CD14-positive monocyte (primary cell): Measurements from ENCODE around the gene PDCD11. TPM values are rescaled to one million over a fixed set of nuclear protein-coding genes. Genes with fewer than 3 reads are reported as not detected.

Experiments used
- DNase-seq, 3 donors: peaks; one replicate each; pipeline ENCODE4 v3.0.0-alpha.2; 2011 to 2022
- H2AFZ ChIP-seq: 2 replicates; pipeline ENCODE4 v1.6.0; 2012; ENCODE audit warnings: mild to moderate bottlenecking, low read depth, low read length, inconsistent platforms; ENCODE audit not compliant: insufficient read depth, poor library complexity, severe bottlenecking
- H3K27ac ChIP-seq, 2 donors: 1 replicate in 1 of 2; 2 replicates in 1 of 2; pipeline ENCODE4 v1.5.1; 2012 to 2013; ENCODE audit warnings: low read length in 2 of 2, control low read depth in 1 of 2, inconsistent platforms in 1 of 2, low read depth in 1 of 2, mild to moderate bottlenecking in 1 of 2
- H3K27me3 ChIP-seq, 2 donors: one replicate each; pipeline versions ENCODE4 v1.6.0 to v1.6.1; 2011 to 2013; ENCODE audit warnings: low read length in 2 of 2; ENCODE audit not compliant: control insufficient read depth in 2 of 2, insufficient read depth in 2 of 2
- H3K36me3 ChIP-seq, 2 donors: replicated peaks in 1 of 2; 1 replicate in 1 of 2; 2 replicates in 1 of 2; pipeline versions ENCODE4 v1.5.1 to v1.6.1; 2012 to 2013; ENCODE audit warnings: low read length in 2 of 2, control low read depth in 1 of 2, inconsistent platforms in 1 of 2, mild to moderate bottlenecking in 1 of 2; ENCODE audit not compliant: insufficient read depth in 2 of 2, control insufficient read depth in 1 of 2
- H3K4me1 ChIP-seq, 2 donors: 1 replicate in 1 of 2; 2 replicates in 1 of 2; pipeline versions ENCODE4 v1.5.1 to v1.6.1; 2012 to 2013; ENCODE audit warnings: low read length in 2 of 2, control low read depth in 1 of 2, inconsistent platforms in 1 of 2, mild to moderate bottlenecking in 1 of 2, moderate library complexity in 1 of 2; ENCODE audit not compliant: insufficient read depth in 2 of 2, control insufficient read depth in 1 of 2
- H3K4me2 ChIP-seq: replicated peaks from 2 replicates; pipeline ENCODE3; 2012; ENCODE audit warnings: low read length, moderate library complexity, mild to moderate bottlenecking; ENCODE audit not compliant: poor library complexity, severe bottlenecking; ENCODE audit errors: extremely low read depth
- H3K4me3 ChIP-seq, 3 experiments: fragments of 200-600 bp in 1 of 3; sonication (generic) in 1 of 3; replicated peaks in 1 of 3; 1 replicate in 2 of 3; 2 replicates in 1 of 3; pipeline ENCODE4 v1.5.1; 2011 to 2013; ENCODE audit warnings: low read length in 3 of 3, mild to moderate bottlenecking in 3 of 3, control low read depth in 2 of 3, low read depth in 2 of 3, inconsistent platforms in 1 of 3, moderate library complexity in 1 of 3
- H3K79me2 ChIP-seq: 2 replicates; pipeline ENCODE4 v1.6.0; 2012; ENCODE audit warnings: mild to moderate bottlenecking, control low read depth, inconsistent platforms, low read length, moderate library complexity; ENCODE audit not compliant: insufficient read depth
- H3K9ac ChIP-seq: 2 replicates; pipeline ENCODE4 v1.6.0; 2017; ENCODE audit warnings: low read length, mild to moderate bottlenecking; ENCODE audit not compliant: insufficient read depth, poor library complexity, severe bottlenecking
- H3K9me3 ChIP-seq, 2 donors: replicated peaks in 1 of 2; 1 replicate in 1 of 2; 2 replicates in 1 of 2; pipeline versions ENCODE4 v1.5.1 to v1.6.1; 2012 to 2013; ENCODE audit warnings: low read length in 2 of 2, control low read depth in 1 of 2; ENCODE audit not compliant: control insufficient read depth in 1 of 2, insufficient read depth in 1 of 2
- H4K20me1 ChIP-seq: 2 replicates; pipeline ENCODE4 v1.6.0; 2012; ENCODE audit warnings: mild to moderate bottlenecking, low read length, control low read depth, moderate library complexity; ENCODE audit not compliant: insufficient read depth
- H3K27ac Mint-ChIP-seq, 7 donors: one replicate each; pipeline ENCODE4 v1.8.0; 2020; ENCODE audit warnings: mild to moderate bottlenecking in 7 of 7, mixed read lengths in 7 of 7, moderate library complexity in 6 of 7, inconsistent platforms in 2 of 7
- H3K27me3 Mint-ChIP-seq, 3 donors: one replicate each; pipeline ENCODE4 v1.8.0; 2021 to 2022; ENCODE audit warnings: low read depth in 3 of 3, mild to moderate bottlenecking in 3 of 3, mixed read lengths in 3 of 3, moderate library complexity in 3 of 3, inconsistent platforms in 1 of 3
- H3K36me3 Mint-ChIP-seq, 2 donors: one replicate each; pipeline ENCODE4 v1.8.0; 2020; ENCODE audit warnings: mixed read lengths in 2 of 2, inconsistent platforms in 1 of 2, mild to moderate bottlenecking in 1 of 2
- H3K4me1 Mint-ChIP-seq: one replicate; pipeline ENCODE4 v1.8.0; 2020; ENCODE audit warnings: mild to moderate bottlenecking, mixed read lengths
- H3K4me3 Mint-ChIP-seq, 2 donors: one replicate each; pipeline ENCODE4 v1.8.0; 2020; ENCODE audit warnings: mild to moderate bottlenecking in 2 of 2, mixed read lengths in 2 of 2, moderate library complexity in 1 of 2
- H3K9me3 Mint-ChIP-seq, 7 donors: one replicate each; pipeline ENCODE4 v1.8.0; 2020 to 2022; ENCODE audit warnings: mixed read lengths in 7 of 7, mild to moderate bottlenecking in 6 of 7, moderate library complexity in 6 of 7, inconsistent platforms in 2 of 7
- WGBS: methylation state at CpG from one replicate; pipeline ENCODE4 v1.1.5; 2013; ENCODE audit warnings: missing lambda C conversion rate; ENCODE audit not compliant: insufficient coverage; 5-methylcytosine and 5-hydroxymethylcytosine counted together
- intact Hi-C, 2 donors: fragments of 100-400 bp; cut with micrococcal nuclease; formaldehyde crosslinking; loops; one replicate each; pipeline versions ENCODE4 v1.15.0 to v1.15.1; 2023
- polyA plus RNA-seq, 3 donors: library from polyadenylated mRNA; depleted of rRNA in 1 of 3; unstranded in 2 of 3; stranded (reverse) in 1 of 3; fragments of 300-500 nt in 2 of 3; fragments of >200 nt in 1 of 3; fragmentation: Illumina TruSeq in 2 of 3; gene quantifications; 1 replicate in 2 of 3; 2 replicates in 1 of 3; pipeline ENCODE4 v1.2.3, GENCODE V29; 2012 to 2021
- TF ChIP-seq, protein P1 (sequence below): fragments of 200-600 bp; IDR thresholded peaks from one replicate; pipeline ENCODE4 v1.8.0; 2022; ENCODE audit warnings: antibody characterized with exemption, mild to moderate bottlenecking

PDCD11 gene
- polyA plus RNA-seq, 3 donors = 2.9 to 9.7 (median 3.3) TPM

DNA sequence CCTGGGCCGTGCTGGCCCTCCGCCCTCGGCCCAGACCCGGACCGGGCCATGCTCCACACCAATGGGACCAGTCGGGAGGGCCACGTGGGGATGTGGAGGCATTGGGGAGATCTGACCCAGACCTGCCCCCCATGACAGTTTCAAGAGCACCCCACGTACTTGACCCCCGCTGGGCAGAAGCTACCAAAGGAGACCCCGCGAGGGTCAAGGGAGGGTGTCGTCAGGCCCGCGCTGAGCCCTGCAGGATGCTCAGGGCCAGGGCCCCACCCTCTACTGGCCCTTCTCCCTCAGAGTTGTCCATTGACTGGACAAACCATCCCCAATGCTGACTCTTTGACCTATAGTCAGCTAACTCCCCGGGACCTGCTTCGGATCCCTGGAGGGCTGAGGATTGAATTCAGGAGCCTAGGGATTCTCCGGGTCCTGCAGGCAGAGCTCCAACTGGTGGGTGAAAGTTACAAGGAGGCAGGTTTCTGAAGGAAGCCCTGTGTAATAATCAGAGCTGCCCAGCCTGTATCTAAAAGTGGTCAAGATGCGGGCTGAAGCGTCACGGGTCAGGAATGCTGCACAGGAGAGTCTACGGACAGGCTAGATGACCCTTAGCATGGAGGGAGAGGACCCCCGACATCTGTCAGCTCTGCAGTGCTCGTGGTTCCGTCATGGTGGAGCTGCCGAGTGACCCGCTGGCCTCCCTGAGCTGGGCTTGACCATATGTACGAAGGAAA lies 56.2 kb downstream of the PDCD11 start:
- intact Hi-C loops = loop anchor here in 1 of 2 donors (5.0 kb wide), 1 partner anchor 35 kb away; no protein-coding TSS in a partner anchor
- Histone ChIP-seq H3K79me2 (peaks cover 43% of the 10 kb centered on the region), H3K4me1 (peaks cover 43 to 57% of the 10 kb centered on the region in 2 donors), H4K20me1 (peaks cover 32% of the 10 kb centered on the region), H2AFZ (peak overlapping the region; percentile 95), H3K4me2 (peak overlapping the region; percentile 93), H3K4me3 (peak overlapping the region; percentile 73 to 96 (median 94)), H3K9me3 (no peaks in the 10 kb centered on the region), H3K36me3 (peaks cover 23 to 32% of the 10 kb centered on the region in 2 donors), H3K27ac (peak overlapping the region in 1 of 2 donors; percentile 77), H3K27me3 (no peaks in the 10 kb centered on the region), H3K9ac (peak overlapping the region; percentile 72)
- Mint-ChIP-seq H3K27ac (peak overlapping the region in 5 of 7 donors; percentile 23 to 91 (median 82)), H3K36me3 (peaks cover 27 to 34% of the 10 kb centered on the region in 2 donors), H3K4me1 (peaks cover 58% of the 10 kb centered on the region), H3K4me3 (peak overlapping the region; percentile 93 to 98), H3K9me3 (no peaks in the 10 kb centered on the region), H3K27me3 (peaks cover 1 to 7% (median 6%) of the 10 kb centered on the region in 3 donors)
- TF ChIP-seq, protein P1, sequence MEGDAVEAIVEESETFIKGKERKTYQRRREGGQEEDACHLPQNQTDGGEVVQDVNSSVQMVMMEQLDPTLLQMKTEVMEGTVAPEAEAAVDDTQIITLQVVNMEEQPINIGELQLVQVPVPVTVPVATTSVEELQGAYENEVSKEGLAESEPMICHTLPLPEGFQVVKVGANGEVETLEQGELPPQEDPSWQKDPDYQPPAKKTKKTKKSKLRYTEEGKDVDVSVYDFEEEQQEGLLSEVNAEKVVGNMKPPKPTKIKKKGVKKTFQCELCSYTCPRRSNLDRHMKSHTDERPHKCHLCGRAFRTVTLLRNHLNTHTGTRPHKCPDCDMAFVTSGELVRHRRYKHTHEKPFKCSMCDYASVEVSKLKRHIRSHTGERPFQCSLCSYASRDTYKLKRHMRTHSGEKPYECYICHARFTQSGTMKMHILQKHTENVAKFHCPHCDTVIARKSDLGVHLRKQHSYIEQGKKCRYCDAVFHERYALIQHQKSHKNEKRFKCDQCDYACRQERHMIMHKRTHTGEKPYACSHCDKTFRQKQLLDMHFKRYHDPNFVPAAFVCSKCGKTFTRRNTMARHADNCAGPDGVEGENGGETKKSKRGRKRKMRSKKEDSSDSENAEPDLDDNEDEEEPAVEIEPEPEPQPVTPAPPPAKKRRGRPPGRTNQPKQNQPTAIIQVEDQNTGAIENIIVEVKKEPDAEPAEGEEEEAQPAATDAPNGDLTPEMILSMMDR = no peak
- 38% methylated on average over 23 of the region's 27 CpGs for WGBS
- no peak for DNase-seq

DNA sequence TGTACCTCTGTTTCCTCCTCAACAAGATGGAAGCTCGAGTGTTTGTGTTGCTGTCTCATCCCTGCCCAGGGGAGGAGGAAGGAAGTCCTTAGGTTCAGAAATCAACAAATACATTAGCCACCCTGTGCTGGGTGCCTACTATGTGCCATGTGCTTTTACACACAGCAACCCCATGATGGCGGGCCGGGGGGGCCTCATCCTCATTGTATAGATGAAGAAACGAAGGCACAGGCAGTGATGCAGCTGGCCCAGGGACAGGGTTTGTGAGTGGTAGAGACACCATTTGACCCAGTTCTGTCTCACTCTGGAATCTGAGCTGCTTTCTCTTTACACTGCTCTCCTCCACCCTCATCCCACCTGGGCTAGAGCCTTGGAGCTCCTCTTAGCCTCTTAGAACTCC lies 57.6 kb downstream of the PDCD11 start:
- no peaks in the 10 kb centered on the region for H3K9me3 Mint-ChIP-seq
- H3K4me3 ChIP-seq = no peak overlapping the region
- WGBS = no CpG with 5 or more reads among the region's 4 CpGs
- peaks cover 18% of the 10 kb centered on the region for H4K20me1 ChIP-seq
- H3K4me1 ChIP-seq = peaks cover 43 to 53% of the 10 kb centered on the region in 2 donors
- H3K9me3 ChIP-seq = no peaks in the 10 kb centered on the region
- no peak overlapping the region for H3K9ac ChIP-seq
- H2AFZ ChIP-seq = peak overlapping the region; percentile 5
- H3K4me1 Mint-ChIP-seq = peaks cover 49% of the 10 kb centered on the region
- peaks cover 13 to 19% of the 10 kb centered on the region in 2 donors for H3K36me3 ChIP-seq
- no peak overlapping the region for H3K4me3 Mint-ChIP-seq
- no peak for DNase-seq
- peaks cover 16 to 20% of the 10 kb centered on the region in 2 donors for H3K36me3 Mint-ChIP-seq
- H3K79me2 ChIP-seq = peaks cover 32% of the 10 kb centered on the region
- no peaks in the 10 kb centered on the region for H3K27me3 ChIP-seq
- H3K27me3 Mint-ChIP-seq = peaks cover 1 to 7% (median 6%) of the 10 kb centered on the region in 3 donors
- TF ChIP-seq, protein P1 = no peak
- H3K4me2 ChIP-seq = no peak overlapping the region
- intact Hi-C loops = loop anchor here in 1 of 2 donors (5.0 kb wide), 1 partner anchor 33 kb away; no protein-coding TSS in a partner anchor
- H3K27ac Mint-ChIP-seq = no peak overlapping the region
- no peak overlapping the region for H3K27ac ChIP-seq
